CD4-positive, alpha-beta T cell (primary cell): ENCODE results near the gene DSG1. TPM values are rescaled to one million over a fixed set of nuclear protein-coding genes. Genes with fewer than 3 reads are reported as not detected.
"Not testable (repeated sequence)": the region's sequence is repeated elsewhere in the genome, so short reads cannot be mapped to it uniquely, and the experiment has no call there.

Experiments used
- ATAC-seq: fragments of 200-7000 bp; cut with Tn5 transposase; one replicate; pipeline ENCODE4 v1.10.0; 2022; ENCODE audit warnings: mild to moderate bottlenecking; ENCODE audit not compliant: poor library complexity
- CTCF ChIA-PET: fragments of 350-600 bp; sonication (Branson Sonifier 250); formaldehyde crosslinking; loops from one replicate; lab custom pipeline; 2021; ENCODE audit warnings: antibody characterized with exemption, inconsistent platforms; lab: Charles Lee
- POLR2A ChIA-PET: fragments of 350-600 bp; sonication (Branson Sonifier 250); formaldehyde crosslinking; loops from one replicate; lab custom pipeline; 2021; ENCODE audit warnings: antibody characterized with exemption, inconsistent platforms; lab: Charles Lee
- DNase-seq, 14 experiments: peaks; one replicate each; pipeline ENCODE4 v3.0.0-alpha.2; 2013 to 2020; ENCODE audit warnings: mixed read lengths in 2 of 14
- H3K27ac ChIP-seq, 2 donors: one replicate each; pipeline versions ENCODE4 v1.5.1 to v1.7.0; 2013; ENCODE audit warnings: low read length in 2 of 2, low read depth in 1 of 2, mild to moderate bottlenecking in 1 of 2
- H3K27me3 ChIP-seq, 2 experiments: 1 replicate in 1 of 2; 2 replicates in 1 of 2; pipeline versions ENCODE4 v1.6.1 to v1.7.0; 2013; ENCODE audit warnings: low read length in 2 of 2, control low read depth in 1 of 2, mild to moderate bottlenecking in 1 of 2, moderate library complexity in 1 of 2; ENCODE audit not compliant: insufficient read depth in 2 of 2, control insufficient read depth in 1 of 2
- H3K36me3 ChIP-seq: one replicate; pipeline ENCODE4 v1.6.1; 2013; ENCODE audit warnings: low read length, control low read depth; ENCODE audit not compliant: insufficient read depth
- H3K4me1 ChIP-seq: one replicate; pipeline ENCODE4 v1.6.1; 2013; ENCODE audit warnings: low read length, control low read depth; ENCODE audit not compliant: insufficient read depth
- H3K4me3 ChIP-seq: one replicate; pipeline ENCODE4 v1.5.1; 2013; ENCODE audit warnings: mild to moderate bottlenecking, low read length, moderate library complexity
- H3K9me3 ChIP-seq, 2 experiments: 1 replicate in 1 of 2; 2 replicates in 1 of 2; pipeline versions ENCODE4 v1.6.1 to v1.7.0; 2013; ENCODE audit warnings: low read length in 2 of 2, mild to moderate bottlenecking in 2 of 2, control low read depth in 1 of 2, moderate library complexity in 1 of 2; ENCODE audit not compliant: control insufficient read depth in 1 of 2, insufficient read depth in 1 of 2
- H3K27ac Mint-ChIP-seq: one replicate; pipeline ENCODE4 v1.8.0; 2020; ENCODE audit warnings: mixed read lengths
- H3K27me3 Mint-ChIP-seq: one replicate; pipeline ENCODE4 v1.8.0; 2021; ENCODE audit warnings: mixed read lengths
- H3K36me3 Mint-ChIP-seq: one replicate; pipeline ENCODE4 v1.8.0; 2021; ENCODE audit warnings: low read depth, mixed read lengths
- H3K4me1 Mint-ChIP-seq: one replicate; pipeline ENCODE4 v1.8.0; 2021; ENCODE audit warnings: low read depth, mixed read lengths
- H3K4me3 Mint-ChIP-seq: one replicate; pipeline ENCODE4 v1.8.0; 2020; ENCODE audit warnings: mild to moderate bottlenecking, mixed read lengths
- H3K9me3 Mint-ChIP-seq: one replicate; pipeline ENCODE4 v1.8.0; 2020; ENCODE audit warnings: mixed read lengths
- intact Hi-C, 2 experiments: fragments of 100-400 bp; cut with DNase I in 1 of 2; cut with micrococcal nuclease in 1 of 2; formaldehyde crosslinking; loops; one replicate each; pipeline versions ENCODE4 v1.15.1 to v1.9.0; 2023 to 2025; cut with DNase I, micrococcal nuclease
- total RNA-seq, 174 experiments: library from RNA in 2 of 174; stranded (reverse) in 2 of 174; gene quantifications; one replicate each; pipeline ENCODE4 v1.2.3 and lab custom pipeline; 2021 to 2026
- TF ChIP-seq, protein P1 (sequence below): fragments of 200-600 bp; IDR thresholded peaks from one replicate; pipeline ENCODE4 v1.8.0; 2022; ENCODE audit warnings: antibody characterized with exemption, mild to moderate bottlenecking

The DSG1 gene
- total RNA-seq, 2 experiments from 2014 or later: not detected

DNA sequence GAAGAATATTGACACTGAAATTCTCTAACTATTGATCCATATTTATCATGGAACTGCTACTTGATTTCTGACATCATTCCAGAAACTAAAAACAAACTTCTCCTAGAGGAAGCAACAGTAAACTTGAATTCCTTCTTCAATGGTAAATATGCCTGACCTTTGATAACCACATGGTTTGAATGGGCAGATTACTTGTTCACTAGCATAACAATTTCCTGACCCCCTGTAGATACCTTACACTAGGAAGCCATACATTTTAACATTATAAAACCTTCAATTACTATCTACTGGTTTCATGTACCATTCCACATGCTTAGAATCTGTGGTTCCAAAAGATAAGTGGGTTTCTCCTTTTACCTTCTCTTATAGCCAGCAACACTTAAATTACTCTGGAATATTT is 36.5 kb upstream of the DSG1 start:
- ChIA-PET POLR2A (no interaction called here), CTCF (no interaction called here)
- Histone ChIP-seq H3K27me3 (no peaks in the 10 kb centered on the region), H3K4me3 (no peak overlapping the region), H3K9me3 (no peaks in the 10 kb centered on the region), H3K27ac (no peak overlapping the region), H3K36me3 (no peaks in the 10 kb centered on the region), H3K4me1 (no peaks in the 10 kb centered on the region)
- TF ChIP-seq, protein P1, sequence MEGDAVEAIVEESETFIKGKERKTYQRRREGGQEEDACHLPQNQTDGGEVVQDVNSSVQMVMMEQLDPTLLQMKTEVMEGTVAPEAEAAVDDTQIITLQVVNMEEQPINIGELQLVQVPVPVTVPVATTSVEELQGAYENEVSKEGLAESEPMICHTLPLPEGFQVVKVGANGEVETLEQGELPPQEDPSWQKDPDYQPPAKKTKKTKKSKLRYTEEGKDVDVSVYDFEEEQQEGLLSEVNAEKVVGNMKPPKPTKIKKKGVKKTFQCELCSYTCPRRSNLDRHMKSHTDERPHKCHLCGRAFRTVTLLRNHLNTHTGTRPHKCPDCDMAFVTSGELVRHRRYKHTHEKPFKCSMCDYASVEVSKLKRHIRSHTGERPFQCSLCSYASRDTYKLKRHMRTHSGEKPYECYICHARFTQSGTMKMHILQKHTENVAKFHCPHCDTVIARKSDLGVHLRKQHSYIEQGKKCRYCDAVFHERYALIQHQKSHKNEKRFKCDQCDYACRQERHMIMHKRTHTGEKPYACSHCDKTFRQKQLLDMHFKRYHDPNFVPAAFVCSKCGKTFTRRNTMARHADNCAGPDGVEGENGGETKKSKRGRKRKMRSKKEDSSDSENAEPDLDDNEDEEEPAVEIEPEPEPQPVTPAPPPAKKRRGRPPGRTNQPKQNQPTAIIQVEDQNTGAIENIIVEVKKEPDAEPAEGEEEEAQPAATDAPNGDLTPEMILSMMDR: no peak
- no peaks in the 10 kb centered on the region for H3K27me3 Mint-ChIP-seq
- no peak overlapping the region for H3K4me3 Mint-ChIP-seq
- ATAC-seq (no peak), DNase-seq (no peak)
- H3K36me3 Mint-ChIP-seq: no peaks in the 10 kb centered on the region
- H3K9me3 Mint-ChIP-seq: peaks cover 7% of the 10 kb centered on the region
- H3K27ac Mint-ChIP-seq: no peak overlapping the region
- H3K4me1 Mint-ChIP-seq: no peaks in the 10 kb centered on the region
- intact Hi-C loops: no loop called here

DNA sequence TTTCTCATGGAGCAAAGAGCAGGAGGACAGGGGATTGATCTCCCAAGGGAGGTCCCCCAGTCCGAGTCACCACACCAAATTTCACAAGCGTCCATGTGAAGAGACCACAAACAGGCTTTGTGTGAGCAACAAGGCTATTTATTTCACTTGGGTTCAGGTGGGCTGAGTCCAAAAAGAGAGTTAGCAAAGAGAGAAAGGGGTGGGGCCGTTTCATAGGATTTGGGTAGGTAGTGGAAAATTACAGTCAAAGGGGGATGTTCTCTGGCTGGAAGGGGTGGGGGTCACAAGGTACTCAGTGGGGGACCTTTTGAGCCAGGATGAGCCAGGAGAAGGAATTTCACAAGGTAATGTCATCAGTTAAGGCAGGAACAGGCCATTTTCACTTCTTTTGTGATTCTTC is 28.5 kb upstream of the DSG1 start:
- peaks cover 26% of the 10 kb centered on the region for H3K9me3 Mint-ChIP-seq
- H3K36me3 Mint-ChIP-seq, CTCF ChIA-PET, H3K27me3 Mint-ChIP-seq, H3K36me3 ChIP-seq, POLR2A ChIA-PET, H3K9me3 ChIP-seq, H3K27ac Mint-ChIP-seq, ATAC-seq, H3K4me1 Mint-ChIP-seq, H3K27me3 ChIP-seq, intact Hi-C loops, H3K27ac ChIP-seq, H3K4me3 Mint-ChIP-seq, H3K4me3 ChIP-seq, H3K4me1 ChIP-seq, DNase-seq: not testable (repeated sequence)

GRCh38 chr18:31291688-31292087 is 26.3 kb upstream of the DSG1 start:
- Histone ChIP-seq H3K36me3 (no peaks in the 10 kb centered on the region), H3K4me1 (no peaks in the 10 kb centered on the region), H3K4me3 (no peak overlapping the region), H3K27me3 (no peaks in the 10 kb centered on the region), H3K9me3 (peaks cover 4 to 5% of the 10 kb centered on the region in 2 experiments), H3K27ac (no peak overlapping the region)
- Mint-ChIP-seq H3K4me3 (no peak overlapping the region), H3K27ac (no peak overlapping the region), H3K36me3 (no peaks in the 10 kb centered on the region), H3K9me3 (peaks cover 20% of the 10 kb centered on the region), H3K4me1 (no peaks in the 10 kb centered on the region), H3K27me3 (no peaks in the 10 kb centered on the region)
- TF ChIP-seq, protein P1: no peak
- intact Hi-C loops: no loop called here
- ATAC-seq (no peak), DNase-seq (no peak)
- ChIA-PET POLR2A (no interaction called here), CTCF (no interaction called here)

DNA sequence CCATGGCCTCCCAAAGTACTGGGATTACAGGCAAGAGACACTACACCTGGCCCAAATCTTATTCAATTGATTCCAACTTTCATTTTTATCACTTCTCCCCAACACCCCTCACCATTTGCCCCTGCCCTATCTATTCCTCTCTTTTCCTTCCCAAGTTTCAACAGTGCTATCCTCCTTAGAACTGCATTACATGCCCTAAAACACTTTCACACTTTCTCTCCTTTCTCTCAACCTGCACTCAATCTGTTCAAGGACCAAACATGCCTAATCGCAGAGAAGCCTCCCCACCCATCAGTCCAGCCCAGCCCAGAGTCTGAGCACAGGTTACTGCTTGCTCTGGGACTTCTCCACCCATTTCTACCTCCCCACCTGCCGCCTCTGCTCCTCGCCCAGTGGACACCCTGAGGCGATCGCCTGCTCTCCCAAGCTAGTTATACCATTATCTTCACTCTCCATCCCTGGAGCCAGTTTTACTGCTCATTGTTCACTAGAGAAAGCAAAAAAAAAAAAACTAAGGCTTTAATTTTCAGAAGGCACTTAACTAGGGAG is 23.7 kb upstream of the DSG1 start:
- Histone ChIP-seq H3K4me3 (no peak overlapping the region), H3K4me1 (no peaks in the 10 kb centered on the region), H3K36me3 (no peaks in the 10 kb centered on the region), H3K9me3 (peaks cover 4 to 5% of the 10 kb centered on the region in 2 experiments), H3K27me3 (no peaks in the 10 kb centered on the region), H3K27ac (no peak overlapping the region)
- intact Hi-C loops: no loop called here
- Mint-ChIP-seq H3K36me3 (no peaks in the 10 kb centered on the region), H3K9me3 (peaks cover 21% of the 10 kb centered on the region), H3K4me1 (no peaks in the 10 kb centered on the region), H3K4me3 (no peak overlapping the region), H3K27ac (no peak overlapping the region), H3K27me3 (no peaks in the 10 kb centered on the region)
- ChIA-PET POLR2A (no interaction called here), CTCF (no interaction called here)
- TF ChIP-seq, protein P1: no peak
- no peak for DNase-seq
- no peak for ATAC-seq
